Fibroblast of lung (primary cell): Measurements from ENCODE around the gene SLC2A1.

ENCODE experiments used
- EZH2 ChIP-seq: IDR thresholded peaks from 2 replicates; pipeline ENCODE4 v1.5.1; 2012; ENCODE audit warnings: low read length, control low read depth, mild to moderate bottlenecking; ENCODE audit errors: missing control alignments
- TF ChIP-seq, protein P1 (sequence below), 2 donors: IDR thresholded peaks in 1 of 2; conservative IDR thresholded peaks in 1 of 2; 1 replicate in 1 of 2; 2 replicates in 1 of 2; pipeline ENCODE4 v1.5.1; 2011 to 2012; ENCODE audit warnings: low read length in 2 of 2, control low read depth in 1 of 2, inconsistent platforms in 1 of 2, low read depth in 1 of 2, mild to moderate bottlenecking in 1 of 2

DNA sequence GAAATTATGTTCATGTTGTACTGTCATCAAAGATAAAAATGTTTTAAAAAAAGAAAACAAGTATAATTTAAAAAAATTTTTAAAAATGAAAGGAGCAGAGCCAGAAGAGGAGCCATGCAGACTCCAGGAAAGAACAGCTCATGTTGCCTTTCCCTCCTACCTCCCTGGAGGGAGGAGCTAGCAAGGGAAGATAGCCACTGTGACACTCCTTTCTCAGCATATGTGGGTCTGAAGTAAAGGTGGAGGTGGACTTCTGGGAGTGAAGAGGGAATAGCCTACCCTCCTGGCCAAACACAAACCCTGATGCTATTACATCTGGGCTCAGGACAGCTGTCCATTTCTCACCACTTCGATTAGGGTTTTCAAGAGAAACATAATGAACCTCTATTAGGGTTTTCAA, 54.2 kb downstream of the SLC2A1 start:
- no peak for TF ChIP-seq EZH2
- TF ChIP-seq, protein P1, sequence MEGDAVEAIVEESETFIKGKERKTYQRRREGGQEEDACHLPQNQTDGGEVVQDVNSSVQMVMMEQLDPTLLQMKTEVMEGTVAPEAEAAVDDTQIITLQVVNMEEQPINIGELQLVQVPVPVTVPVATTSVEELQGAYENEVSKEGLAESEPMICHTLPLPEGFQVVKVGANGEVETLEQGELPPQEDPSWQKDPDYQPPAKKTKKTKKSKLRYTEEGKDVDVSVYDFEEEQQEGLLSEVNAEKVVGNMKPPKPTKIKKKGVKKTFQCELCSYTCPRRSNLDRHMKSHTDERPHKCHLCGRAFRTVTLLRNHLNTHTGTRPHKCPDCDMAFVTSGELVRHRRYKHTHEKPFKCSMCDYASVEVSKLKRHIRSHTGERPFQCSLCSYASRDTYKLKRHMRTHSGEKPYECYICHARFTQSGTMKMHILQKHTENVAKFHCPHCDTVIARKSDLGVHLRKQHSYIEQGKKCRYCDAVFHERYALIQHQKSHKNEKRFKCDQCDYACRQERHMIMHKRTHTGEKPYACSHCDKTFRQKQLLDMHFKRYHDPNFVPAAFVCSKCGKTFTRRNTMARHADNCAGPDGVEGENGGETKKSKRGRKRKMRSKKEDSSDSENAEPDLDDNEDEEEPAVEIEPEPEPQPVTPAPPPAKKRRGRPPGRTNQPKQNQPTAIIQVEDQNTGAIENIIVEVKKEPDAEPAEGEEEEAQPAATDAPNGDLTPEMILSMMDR (conservative IDR thresholded peaks at IDR 0.05 in 1 of 2, IDR thresholded peaks at IDR 0.05 in 1 of 2; ENCODE audit: low read depth in 1 of 2, low read length in 2 of 2), result no peak
